GM12878 (cell line): Measurements from ENCODE around the gene DIP2C. TPM values are rescaled to one million over a fixed set of nuclear protein-coding genes. Genes with fewer than 3 reads are reported as not detected.

Source experiments
- ATAC-seq: fragments of 200-7000 bp; cut with Tn5 transposase; 3 replicates; pipeline ENCODE4 v1.9.1; 2020; ENCODE audit warnings: mild to moderate bottlenecking, moderate library complexity
- BruUV-seq: library from RNA; stranded (reverse); fragments of 400-500 nt; replicated peaks from 2 replicates; lab custom pipeline; 2021; lab: Mats Ljungman, UMichigan
- CTCF ChIA-PET: fragments of 300-600 bp; sonication (Branson Sonifier 250); formaldehyde crosslinking; extraction: SDS; loops from one replicate; lab custom pipeline; 2021; ENCODE audit warnings: inconsistent platforms; lab: Yijun Ruan, JAX
- POLR2A ChIA-PET: fragments of 350-600 bp; formaldehyde crosslinking; extraction: SDS; loops from one replicate; lab custom pipeline; 2021; ENCODE audit warnings: inconsistent platforms; lab: Charles Lee
- RAD21 ChIA-PET: fragments of 300-600 bp; sonication (Branson Sonifier 250); formaldehyde crosslinking; loops from one replicate; lab custom pipeline; 2023; ENCODE audit warnings: antibody characterized with exemption; ENCODE audit not compliant: unreplicated experiment; lab: Charles Lee
- SMC1A ChIA-PET: fragments of 300-600 bp; sonication (Branson Sonifier 250); formaldehyde crosslinking; loops from one replicate; lab custom pipeline; 2023; ENCODE audit not compliant: unreplicated experiment, uncharacterized antibody; lab: Charles Lee
- DNase-seq: peaks from one replicate; pipeline ENCODE4 v3.0.0-alpha.2; 2011; ENCODE audit warnings: low read depth, low spot score
- FAIRE-seq: peaks from 3 replicates; lab custom pipeline; 2011; peaks lifted over from hg19 to GRCh38; lab: Jason Lieb, UNC
- H2AFZ ChIP-seq: 2 replicates; pipeline ENCODE4 v1.6.0; 2011; ENCODE audit warnings: low read depth, low read length, control low read depth; ENCODE audit not compliant: control insufficient read depth
- H3K27ac ChIP-seq: 2 replicates; pipeline ENCODE4 v1.5.1; 2011; ENCODE audit warnings: control low read depth; ENCODE audit not compliant: control insufficient read depth, insufficient read depth
- H3K27me3 ChIP-seq, 2 experiments: replicated peaks in 1 of 2; 2 replicates each; pipeline versions ENCODE4 v1.6.0 to v1.6.1; 2011; ENCODE audit warnings: low read length in 1 of 2; ENCODE audit not compliant: control insufficient read depth in 2 of 2, insufficient read depth in 2 of 2
- H3K36me3 ChIP-seq, 2 experiments: 2 replicates each; pipeline ENCODE4 v1.5.1; 2011; ENCODE audit warnings: low read length in 1 of 2; ENCODE audit not compliant: control insufficient read depth in 2 of 2, insufficient read depth in 2 of 2
- H3K4me1 ChIP-seq: 2 replicates; pipeline ENCODE4 v1.6.1; 2011; ENCODE audit warnings: mild to moderate bottlenecking, low read length, moderate library complexity, mixed read lengths; ENCODE audit not compliant: control insufficient read depth, insufficient read depth
- H3K4me2 ChIP-seq: 2 replicates; pipeline ENCODE4 v1.6.0; 2011; ENCODE audit warnings: control low read depth; ENCODE audit not compliant: control insufficient read depth, insufficient read depth
- H3K4me3 ChIP-seq: fragments of 200-600 bp; sonication (generic); 2 replicates; pipeline ENCODE4 v1.5.1; 2016
- H3K79me2 ChIP-seq: 2 replicates; pipeline ENCODE4 v1.6.0; 2011; ENCODE audit warnings: low read length; ENCODE audit not compliant: control insufficient read depth, insufficient read depth
- H3K9ac ChIP-seq: 2 replicates; pipeline ENCODE4 v1.8.0; 2011; ENCODE audit warnings: low read length, control low read depth, mixed read lengths; ENCODE audit not compliant: control insufficient read depth, insufficient read depth
- H3K9me3 ChIP-seq: replicated peaks from 3 replicates; pipeline ENCODE4 v1.5.1; 2011; ENCODE audit warnings: mild to moderate bottlenecking, low read length; ENCODE audit not compliant: control insufficient read depth, insufficient read depth
- H4K20me1 ChIP-seq: 2 replicates; pipeline ENCODE4 v1.6.0; 2011; ENCODE audit not compliant: control insufficient read depth, insufficient read depth
- DPF2 ChIP-seq: fragments of 450-650 bp; IDR thresholded peaks from 2 replicates; pipeline ENCODE4 v1.6.1; 2017; ENCODE audit warnings: mild to moderate bottlenecking
- LARP7 ChIP-seq: fragments of 450-650 bp; IDR thresholded peaks from 2 replicates; pipeline ENCODE4 v1.6.1; 2017; ENCODE audit warnings: mild to moderate bottlenecking
- MTA2 ChIP-seq: fragments of 450-650 bp; IDR thresholded peaks from 2 replicates; pipeline ENCODE4 v1.6.1; 2016; ENCODE audit warnings: low read depth, mild to moderate bottlenecking, moderate library complexity
- MYC ChIP-seq: IDR thresholded peaks from 2 replicates; pipeline ENCODE4 v1.6.1; 2011; ENCODE audit warnings: mild to moderate bottlenecking, low read length, moderate library complexity, inconsistent platforms; ENCODE audit not compliant: insufficient read depth, insufficient replicate concordance, insufficient read length, severe bottlenecking
- NBN ChIP-seq: fragments of 450-650 bp; IDR thresholded peaks from 2 replicates; pipeline ENCODE4 v1.6.1; 2016
- NR2F1 ChIP-seq: fragments of 450-650 bp; conservative IDR thresholded peaks from 2 replicates; pipeline ENCODE4 v1.6.1; 2017; ENCODE audit warnings: mild to moderate bottlenecking
- POLR2AphosphoS2 ChIP-seq: IDR thresholded peaks from 2 replicates; pipeline ENCODE4 v1.6.1; 2011; ENCODE audit warnings: low read depth, mild to moderate bottlenecking, low read length, improper control_type of control experiment, moderate library complexity
- SPI1 ChIP-seq: IDR thresholded peaks from 2 replicates; pipeline ENCODE4 v1.6.1; 2011; ENCODE audit warnings: low read depth, mild to moderate bottlenecking, low read length, moderate library complexity, borderline replicate concordance; ENCODE audit not compliant: insufficient read depth
- TBL1XR1 ChIP-seq: IDR thresholded peaks from 2 replicates; pipeline ENCODE4 v1.6.1; 2012; ENCODE audit warnings: low read depth, low read length, improper control_type of control experiment
- TCF3 ChIP-seq: IDR thresholded peaks from 2 replicates; pipeline ENCODE4 v1.6.1; 2012; ENCODE audit warnings: low read depth, mild to moderate bottlenecking, low read length, borderline replicate concordance; ENCODE audit not compliant: insufficient read depth
- YBX1 ChIP-seq: fragments of 450-650 bp; IDR thresholded peaks from 2 replicates; pipeline ENCODE4 v1.6.1; 2016; ENCODE audit warnings: antibody characterized with exemption
- YY1 ChIP-seq: IDR thresholded peaks from 2 replicates; pipeline ENCODE4 v1.6.1; 2011; ENCODE audit warnings: low read depth, mild to moderate bottlenecking, low read length
- ZSCAN29 ChIP-seq: fragments of 450-650 bp; IDR thresholded peaks from 2 replicates; pipeline ENCODE4 v1.6.1; 2017; ENCODE audit warnings: mild to moderate bottlenecking, moderate library complexity
- WGBS: methylation state at CpG from one replicate; pipeline ENCODE4 v1.1.6; 2016; ENCODE audit warnings: low lambda C conversion rate; ENCODE audit not compliant: insufficient replicate concordance, insufficient coverage; ENCODE audit errors: missing lambda C conversion rate; 5-methylcytosine and 5-hydroxymethylcytosine counted together
- in situ Hi-C: fragments of 300-500 bp; cut with MboI; formaldehyde crosslinking; loops from 9 replicates; pipeline ENCODE4 v1.14.3; 2018; ENCODE audit warnings: mixed read lengths
- intact Hi-C: fragments of 100-400 bp; cut with micrococcal nuclease; formaldehyde crosslinking; loops from one replicate; pipeline ENCODE4 v1.14.2; 2022; ENCODE audit not compliant: unreplicated experiment
- polyA plus RNA-seq, 11 experiments: library from polyadenylated mRNA; depleted of rRNA in 4 of 11; unstranded in 6 of 11; stranded (reverse) in 5 of 11; fragments of >200 nt; fragmentation: Nextera tagmentation in 4 of 11; fragmentation: Illumina TruSeq in 1 of 11; extraction: Ambion mirVana in 4 of 11; extraction: Trizol in 1 of 11; gene quantifications; 1 replicate in 1 of 11; 2 replicates in 10 of 11; pipeline versions ENCODE4 v1.2.1 to v1.2.3, GENCODE V29; 2011 to 2016; ENCODE audit warnings: inconsistent platforms in 2 of 11, missing spikeins in 2 of 11, low read depth in 1 of 11
- total RNA-seq, 4 experiments: library from RNA; depleted of rRNA in 3 of 4; stranded (reverse); fragments of >200 nt in 3 of 4; fragmentation: Illumina TruSeq in 1 of 4; extraction: Trizol in 1 of 4; gene quantifications; 2 replicates each; pipeline versions ENCODE4 v1.2.1 to v1.2.3, GENCODE V29; 2013 to 2021
- TF ChIP-seq, protein P1 (sequence below): fragments of 450-650 bp; IDR thresholded peaks from 2 replicates; pipeline ENCODE4 v1.6.1; 2017; ENCODE audit warnings: mild to moderate bottlenecking, low read depth, inconsistent platforms; ENCODE audit not compliant: poor library complexity, severe bottlenecking
- TF ChIP-seq, protein P2 (sequence below): IDR thresholded peaks from 2 replicates; pipeline ENCODE4 v1.6.1; 2011; ENCODE audit warnings: low read depth, low read length, improper control_type of control experiment, borderline replicate concordance
- TF ChIP-seq, protein P3 (sequence below): IDR thresholded peaks from 2 replicates; pipeline ENCODE4 v1.6.1; 2012; ENCODE audit warnings: low read depth, low read length, improper control_type of control experiment
- TF ChIP-seq, protein P4 (sequence below): fragments of 450-650 bp; IDR thresholded peaks from 2 replicates; pipeline ENCODE4 v1.6.1; 2017; ENCODE audit warnings: borderline replicate concordance
- TF ChIP-seq, protein P5 (sequence below): fragments of 450-650 bp; IDR thresholded peaks from 2 replicates; pipeline ENCODE4 v1.6.1; 2014; ENCODE audit warnings: mild to moderate bottlenecking
- TF ChIP-seq, protein P6 (sequence below): fragments of 150-350 bp; IDR thresholded peaks from 2 replicates; pipeline ENCODE4 v1.6.1; 2014; ENCODE audit warnings: mild to moderate bottlenecking, low read depth, low read length

The DIP2C gene
- total and polyA plus RNA-seq, 10 of the 15 experiments (the other 5 are each of a cell fraction or from before 2014, with no cell fraction given): 0.01 to 0.10 (median 0.06) TPM

DNA sequence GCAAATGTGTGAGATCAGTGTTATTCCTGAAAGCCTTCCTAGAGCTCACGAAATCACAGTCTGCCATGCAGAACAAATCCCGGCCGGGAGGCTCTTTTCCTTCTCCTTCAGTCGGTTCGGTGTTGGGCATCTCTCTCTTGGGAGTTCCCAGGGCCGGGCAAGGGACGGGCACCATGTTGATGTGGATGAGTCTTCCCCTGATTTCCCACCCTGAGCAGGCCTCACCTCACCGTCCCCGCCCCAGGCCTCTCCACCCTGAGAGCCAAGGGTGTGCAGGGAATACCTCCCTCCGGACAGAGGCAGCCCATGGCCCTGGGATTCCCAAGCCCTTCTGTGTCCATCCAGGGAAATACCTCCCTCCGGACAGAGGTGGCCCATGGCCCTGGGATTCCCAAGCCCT lies 28.0 kb upstream of the DIP2C start:
- POLR2A ChIA-PET: interaction anchor here (0.5 kb wide), 1 partner anchor 202 kb away, joined by 3 read pairs; no protein-coding TSS in a partner anchor
- Histone ChIP-seq H3K27me3 (0 out of 4 replicates have a peak, but pooled peaks cover 0 to 2% of the 10 kb centered on the region in 2 experiments), H3K4me2 (no peak overlapping the region), H3K9me3 (no peaks in the 10 kb centered on the region; the same call in 2 of the 3 replicates), H4K20me1 (no peaks in the 10 kb centered on the region), H3K79me2 (no peaks in the 10 kb centered on the region)
- DNase-seq: no peak
- TF ChIP-seq, protein P1, sequence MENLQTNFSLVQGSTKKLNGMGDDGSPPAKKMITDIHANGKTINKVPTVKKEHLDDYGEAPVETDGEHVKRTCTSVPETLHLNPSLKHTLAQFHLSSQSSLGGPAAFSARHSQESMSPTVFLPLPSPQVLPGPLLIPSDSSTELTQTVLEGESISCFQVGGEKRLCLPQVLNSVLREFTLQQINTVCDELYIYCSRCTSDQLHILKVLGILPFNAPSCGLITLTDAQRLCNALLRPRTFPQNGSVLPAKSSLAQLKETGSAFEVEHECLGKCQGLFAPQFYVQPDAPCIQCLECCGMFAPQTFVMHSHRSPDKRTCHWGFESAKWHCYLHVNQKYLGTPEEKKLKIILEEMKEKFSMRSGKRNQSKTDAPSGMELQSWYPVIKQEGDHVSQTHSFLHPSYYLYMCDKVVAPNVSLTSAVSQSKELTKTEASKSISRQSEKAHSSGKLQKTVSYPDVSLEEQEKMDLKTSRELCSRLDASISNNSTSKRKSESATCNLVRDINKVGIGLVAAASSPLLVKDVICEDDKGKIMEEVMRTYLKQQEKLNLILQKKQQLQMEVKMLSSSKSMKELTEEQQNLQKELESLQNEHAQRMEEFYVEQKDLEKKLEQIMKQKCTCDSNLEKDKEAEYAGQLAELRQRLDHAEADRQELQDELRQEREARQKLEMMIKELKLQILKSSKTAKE: no peak
- TF ChIP-seq TCF3 (no peak), DPF2 (no peak), YBX1 (no peak), POLR2AphosphoS2 (no peak), MTA2 (no peak), NBN (no peak), TBL1XR1 (no peak), ZSCAN29 (no peak), NR2F1 (no peak), LARP7 (no peak), SPI1 (no peak), YY1 (no peak), MYC (no peak)
- TF ChIP-seq, protein P2, sequence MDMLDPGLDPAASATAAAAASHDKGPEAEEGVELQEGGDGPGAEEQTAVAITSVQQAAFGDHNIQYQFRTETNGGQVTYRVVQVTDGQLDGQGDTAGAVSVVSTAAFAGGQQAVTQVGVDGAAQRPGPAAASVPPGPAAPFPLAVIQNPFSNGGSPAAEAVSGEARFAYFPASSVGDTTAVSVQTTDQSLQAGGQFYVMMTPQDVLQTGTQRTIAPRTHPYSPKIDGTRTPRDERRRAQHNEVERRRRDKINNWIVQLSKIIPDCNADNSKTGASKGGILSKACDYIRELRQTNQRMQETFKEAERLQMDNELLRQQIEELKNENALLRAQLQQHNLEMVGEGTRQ: no peak
- TF ChIP-seq, protein P3, sequence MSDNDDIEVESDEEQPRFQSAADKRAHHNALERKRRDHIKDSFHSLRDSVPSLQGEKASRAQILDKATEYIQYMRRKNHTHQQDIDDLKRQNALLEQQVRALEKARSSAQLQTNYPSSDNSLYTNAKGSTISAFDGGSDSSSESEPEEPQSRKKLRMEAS: no peak
- TF ChIP-seq, protein P4, sequence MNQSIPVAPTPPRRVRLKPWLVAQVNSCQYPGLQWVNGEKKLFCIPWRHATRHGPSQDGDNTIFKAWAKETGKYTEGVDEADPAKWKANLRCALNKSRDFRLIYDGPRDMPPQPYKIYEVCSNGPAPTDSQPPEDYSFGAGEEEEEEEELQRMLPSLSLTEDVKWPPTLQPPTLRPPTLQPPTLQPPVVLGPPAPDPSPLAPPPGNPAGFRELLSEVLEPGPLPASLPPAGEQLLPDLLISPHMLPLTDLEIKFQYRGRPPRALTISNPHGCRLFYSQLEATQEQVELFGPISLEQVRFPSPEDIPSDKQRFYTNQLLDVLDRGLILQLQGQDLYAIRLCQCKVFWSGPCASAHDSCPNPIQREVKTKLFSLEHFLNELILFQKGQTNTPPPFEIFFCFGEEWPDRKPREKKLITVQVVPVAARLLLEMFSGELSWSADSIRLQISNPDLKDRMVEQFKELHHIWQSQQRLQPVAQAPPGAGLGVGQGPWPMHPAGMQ: no peak
- TF ChIP-seq, protein P5, sequence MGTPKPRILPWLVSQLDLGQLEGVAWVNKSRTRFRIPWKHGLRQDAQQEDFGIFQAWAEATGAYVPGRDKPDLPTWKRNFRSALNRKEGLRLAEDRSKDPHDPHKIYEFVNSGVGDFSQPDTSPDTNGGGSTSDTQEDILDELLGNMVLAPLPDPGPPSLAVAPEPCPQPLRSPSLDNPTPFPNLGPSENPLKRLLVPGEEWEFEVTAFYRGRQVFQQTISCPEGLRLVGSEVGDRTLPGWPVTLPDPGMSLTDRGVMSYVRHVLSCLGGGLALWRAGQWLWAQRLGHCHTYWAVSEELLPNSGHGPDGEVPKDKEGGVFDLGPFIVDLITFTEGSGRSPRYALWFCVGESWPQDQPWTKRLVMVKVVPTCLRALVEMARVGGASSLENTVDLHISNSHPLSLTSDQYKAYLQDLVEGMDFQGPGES: no peak
- TF ChIP-seq, protein P6, sequence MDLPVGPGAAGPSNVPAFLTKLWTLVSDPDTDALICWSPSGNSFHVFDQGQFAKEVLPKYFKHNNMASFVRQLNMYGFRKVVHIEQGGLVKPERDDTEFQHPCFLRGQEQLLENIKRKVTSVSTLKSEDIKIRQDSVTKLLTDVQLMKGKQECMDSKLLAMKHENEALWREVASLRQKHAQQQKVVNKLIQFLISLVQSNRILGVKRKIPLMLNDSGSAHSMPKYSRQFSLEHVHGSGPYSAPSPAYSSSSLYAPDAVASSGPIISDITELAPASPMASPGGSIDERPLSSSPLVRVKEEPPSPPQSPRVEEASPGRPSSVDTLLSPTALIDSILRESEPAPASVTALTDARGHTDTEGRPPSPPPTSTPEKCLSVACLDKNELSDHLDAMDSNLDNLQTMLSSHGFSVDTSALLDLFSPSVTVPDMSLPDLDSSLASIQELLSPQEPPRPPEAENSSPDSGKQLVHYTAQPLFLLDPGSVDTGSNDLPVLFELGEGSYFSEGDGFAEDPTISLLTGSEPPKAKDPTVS: no peak
- TF ChIP-seq, all 136 proteins: peak for 0
- ChIA-PET CTCF (no interaction called here), RAD21 (no interaction called here), SMC1A (no interaction called here)
- H3K4me3 ChIP-seq: no peak overlapping the region
- FAIRE-seq (no peak), ATAC-seq (no peak)
- no peaks in the 10 kb centered on the region for H3K4me1 ChIP-seq
- no peak overlapping the region for H3K9ac ChIP-seq
- 56% methylated on average over 10 of the region's 11 CpGs for WGBS
- H3K36me3 ChIP-seq: no peaks in the 10 kb centered on the region
- no peak overlapping the region for H2AFZ ChIP-seq
- BruUV-seq: no TSS peak
- no peak overlapping the region for H3K27ac ChIP-seq
- intact Hi-C loops (no loop called here), in situ Hi-C loops (no loop called here)
